ENCODE results near the gene CCDC154. TPM values are rescaled to one million over a fixed set of nuclear protein-coding genes. Genes with fewer than 3 reads are reported as not detected.
A peak's percentile ranks its signal among the peaks of the same experiment; 100 is the strongest.

The CCDC154 gene
- total and polyA plus RNA-seq, 10 of the 15 experiments (the other 5 are each of a cell fraction or from before 2014, with no cell fraction given), result 0.06 to 0.26 (median 0.25) TPM; not detected in 7

- TF ChIP-seq RELA (IDR thresholded peaks at IDR 0.05; ENCODE audit: borderline replicate concordance, partially characterized antibody) (no peak), CBX5 (IDR thresholded peaks at IDR 0.05; ENCODE audit: low read depth) (no peak), POLR2AphosphoS5 (IDR thresholded peaks at IDR 0.05; ENCODE audit: low read length) (0 out of 2 replicates have a peak, but pooled peaks have one; percentile 69), EGR1 (IDR thresholded peaks at IDR 0.05; ENCODE audit: borderline replicate concordance in 1 of 2, low read depth in 2 of 2, low read length in 2 of 2) (no peak), EP300 (IDR thresholded peaks at IDR 0.05; ENCODE audit: borderline replicate concordance in 1 of 2, control insufficient read depth in 1 of 2, low read depth in 2 of 2, low read length in 2 of 2) (0 out of 4 replicates have a peak, but pooled peaks of 1 of the 2 experiments have one; percentile 22), POU2F2 (IDR thresholded peaks at IDR 0.05; ENCODE audit: borderline replicate concordance, low read depth, low read length) (no peak), HSF1 (IDR thresholded peaks at IDR 0.05; ENCODE audit: low read depth, low read length) (no peak), HDGF (IDR thresholded peaks at IDR 0.05) (no peak), JUND (IDR thresholded peaks at IDR 0.05; ENCODE audit: low read depth, low read length) (no peak), TCF7 (IDR thresholded peaks at IDR 0.05; ENCODE audit: borderline replicate concordance) (no peak), CBX3 (IDR thresholded peaks at IDR 0.05; ENCODE audit: borderline replicate concordance, low read depth) (no peak), E2F8 (IDR thresholded peaks at IDR 0.05; ENCODE audit: low read depth, partially characterized antibody) (no peak), PAX8 (IDR thresholded peaks at IDR 0.05) (no peak), KLF5 (IDR thresholded peaks at IDR 0.05; ENCODE audit: partially characterized antibody) (no peak), NRF1 (conservative IDR thresholded peaks at IDR 0.05; ENCODE audit: low read depth, low read length) (no peak), FOXK2 (IDR thresholded peaks at IDR 0.05) (no peak), SREBF1 (IDR thresholded peaks at IDR 0.05; ENCODE audit: low read length) (no peak), USF1 (IDR thresholded peaks at IDR 0.05; ENCODE audit: borderline replicate concordance, extremely low read length, insufficient read depth, low read depth, low read length) (no peak), REST (IDR thresholded peaks at IDR 0.05; ENCODE audit: low read depth, low read length) (no peak)
Observed at GRCh38 chr16:1469693-1470201, 25.4 kb upstream of the CCDC154 start (continued).

Measured in GM12878 (cell line).